ENCODE measurements around the gene SYNPR. TPM values are rescaled to one million over a fixed set of nuclear protein-coding genes. Genes with fewer than 3 reads are reported as not detected.

SYNPR gene
- total RNA-seq, 2 experiments from 2014 or later: not detected

- H3K4me1 ChIP-seq (ENCODE audit: insufficient read depth, low read length): no peaks in the 10 kb centered on the region
- DNase-seq (no peak), ATAC-seq (ENCODE audit: poor library complexity) (no peak)
- no peaks in the 10 kb centered on the region for H3K36me3 ChIP-seq (ENCODE audit: insufficient read depth, low read length)
- Mint-ChIP-seq H3K27me3 (no peaks in the 10 kb centered on the region), H3K9me3 (no peaks in the 10 kb centered on the region), H3K4me3 (no peak overlapping the region), H3K4me1 (ENCODE audit: low read depth) (no peaks in the 10 kb centered on the region), H3K27ac (no peak overlapping the region), H3K36me3 (ENCODE audit: low read depth) (no peaks in the 10 kb centered on the region)
- no peaks in the 10 kb centered on the region for H3K27me3 ChIP-seq (ENCODE audit: control insufficient read depth in 1 of 2, insufficient read depth in 2 of 2, low read length in 2 of 2)
- H3K9me3 ChIP-seq (ENCODE audit: control insufficient read depth in 1 of 2, insufficient read depth in 1 of 2, low read length in 2 of 2): no peaks in the 10 kb centered on the region
- H3K4me3 ChIP-seq (ENCODE audit: low read length): no peak overlapping the region
- no peak for TF ChIP-seq CTCF (IDR thresholded peaks at IDR 0.05)
- no peak overlapping the region for H3K27ac ChIP-seq (ENCODE audit: low read depth in 1 of 2, low read length in 2 of 2)
- CTCF ChIA-PET: no interaction called here
- intact Hi-C loops (cut with DNase I, micrococcal nuclease): no loop called here
- POLR2A ChIA-PET: no interaction called here
These were observed 36.0 kb upstream of the SYNPR start for GRCh38 chr3:63242124-63242523.

- H3K27me3 ChIP-seq (ENCODE audit: control insufficient read depth in 1 of 2, insufficient read depth in 2 of 2, low read length in 2 of 2): no peaks in the 10 kb centered on the region
- ChIA-PET CTCF (interaction anchor here (1.0 kb wide), 1 partner anchor 9 kb away, joined by 3 read pairs; no protein-coding TSS in a partner anchor), POLR2A (no interaction called here)
- Mint-ChIP-seq H3K27me3 (no peaks in the 10 kb centered on the region), H3K4me3 (no peak overlapping the region), H3K27ac (no peak overlapping the region), H3K4me1 (ENCODE audit: low read depth) (no peaks in the 10 kb centered on the region), H3K9me3 (no peaks in the 10 kb centered on the region), H3K36me3 (ENCODE audit: low read depth) (no peaks in the 10 kb centered on the region)
- no peaks in the 10 kb centered on the region for H3K9me3 ChIP-seq (ENCODE audit: control insufficient read depth in 1 of 2, insufficient read depth in 1 of 2, low read length in 2 of 2)
- no peak for TF ChIP-seq CTCF (IDR thresholded peaks at IDR 0.05)
- H3K36me3 ChIP-seq (ENCODE audit: insufficient read depth, low read length): no peaks in the 10 kb centered on the region
- ATAC-seq (ENCODE audit: poor library complexity): no peak
- H3K27ac ChIP-seq (ENCODE audit: low read depth in 1 of 2, low read length in 2 of 2): no peak overlapping the region
- intact Hi-C loops (cut with DNase I, micrococcal nuclease): no loop called here
- H3K4me1 ChIP-seq (ENCODE audit: insufficient read depth, low read length): no peaks in the 10 kb centered on the region
- DNase-seq: no peak
- H3K4me3 ChIP-seq (ENCODE audit: low read length): no peak overlapping the region
These were observed 33.6 kb upstream of the SYNPR start for GRCh38 chr3:63244486-63244885.

GRCh38 chr3:63245726-63246241, 32.3 kb upstream of the SYNPR start:
- Mint-ChIP-seq H3K27ac (no peak overlapping the region), H3K36me3 (ENCODE audit: low read depth) (no peaks in the 10 kb centered on the region), H3K27me3 (no peaks in the 10 kb centered on the region), H3K4me3 (no peak overlapping the region), H3K9me3 (no peaks in the 10 kb centered on the region), H3K4me1 (ENCODE audit: low read depth) (no peaks in the 10 kb centered on the region)
- intact Hi-C loops (cut with DNase I, micrococcal nuclease): no loop called here
- Histone ChIP-seq H3K27me3 (ENCODE audit: control insufficient read depth in 1 of 2, insufficient read depth in 2 of 2, low read length in 2 of 2) (no peaks in the 10 kb centered on the region), H3K9me3 (ENCODE audit: control insufficient read depth in 1 of 2, insufficient read depth in 1 of 2, low read length in 2 of 2) (no peaks in the 10 kb centered on the region), H3K27ac (ENCODE audit: low read depth in 1 of 2, low read length in 2 of 2) (no peak overlapping the region), H3K4me1 (ENCODE audit: insufficient read depth, low read length) (no peaks in the 10 kb centered on the region), H3K36me3 (ENCODE audit: insufficient read depth, low read length) (no peaks in the 10 kb centered on the region), H3K4me3 (ENCODE audit: low read length) (no peak overlapping the region)
- POLR2A ChIA-PET: no interaction called here
- TF ChIP-seq CTCF (IDR thresholded peaks at IDR 0.05): no peak
- no peak for DNase-seq
- CTCF ChIA-PET: no interaction called here
- no peak for ATAC-seq (ENCODE audit: poor library complexity)
